PC-9 (cell line): ENCODE data around the gene ELFN1. TPM values are rescaled to one million over a fixed set of nuclear protein-coding genes. Genes with fewer than 3 reads are reported as not detected.
A peak's percentile ranks its signal among the peaks of the same experiment; 100 is the strongest.

Experiments used
- BruUV-seq: library from RNA; stranded (reverse); fragments of 400-500 nt; replicated peaks from 2 replicates; lab custom pipeline; 2021; lab: Mats Ljungman, UMichigan
- CTCF ChIA-PET: fragments of 300-600 bp; sonication (Branson Sonifier 250); formaldehyde crosslinking; loops from one replicate; lab custom pipeline; 2022; ENCODE audit warnings: antibody characterized with exemption; lab: Charles Lee
- POLR2A ChIA-PET: fragments of 300-600 bp; sonication (Branson Sonifier 250); formaldehyde crosslinking; loops from one replicate; lab custom pipeline; 2022; ENCODE audit warnings: antibody characterized with exemption; ENCODE audit not compliant: unreplicated experiment; lab: Charles Lee
- DNase-seq, 2 experiments: peaks; one replicate each; pipeline versions ENCODE4 v3.0.0 to v3.0.0-alpha.2; 2015 to 2022; ENCODE audit warnings: mixed read lengths in 1 of 2
- H2AFZ ChIP-seq: fragments of 200-600 bp; sonication (generic); 2 replicates; pipeline ENCODE4 v1.8.1; 2017; ENCODE audit warnings: antibody characterized with exemption
- H3F3A ChIP-seq: fragments of 200-600 bp; sonication (generic); 2 replicates; pipeline ENCODE4 v1.8.1; 2017; ENCODE audit warnings: antibody characterized with exemption, mild to moderate bottlenecking, low read depth; ENCODE audit not compliant: insufficient read depth
- H3K27ac ChIP-seq: fragments of 200-600 bp; sonication (generic); 2 replicates; pipeline ENCODE4 v1.6.1; 2016; ENCODE audit warnings: mixed run types
- H3K27me3 ChIP-seq: fragments of 200-600 bp; sonication (generic); 2 replicates; pipeline ENCODE4 v1.6.1; 2016; ENCODE audit warnings: low read depth, mixed run types; ENCODE audit not compliant: insufficient read depth
- H3K36me3 ChIP-seq: fragments of 200-600 bp; sonication (generic); 2 replicates; pipeline ENCODE4 v1.6.1; 2016; ENCODE audit warnings: low read depth, mixed run types
- H3K4me1 ChIP-seq: fragments of 200-600 bp; sonication (generic); replicated peaks from 2 replicates; pipeline ENCODE4 v1.6.1; 2016; ENCODE audit warnings: mixed run types; ENCODE audit not compliant: insufficient read depth
- H3K4me2 ChIP-seq: fragments of 200-600 bp; sonication (generic); 2 replicates; pipeline ENCODE4 v1.6.1; 2017; ENCODE audit warnings: mixed run types
- H3K4me3 ChIP-seq: fragments of 200-600 bp; sonication (generic); 2 replicates; pipeline ENCODE4 v1.6.1; 2016; ENCODE audit warnings: mixed run types
- H3K79me2 ChIP-seq: fragments of 200-600 bp; sonication (generic); 2 replicates; pipeline ENCODE4 v1.6.1; 2017; ENCODE audit warnings: low read depth, mixed run types
- H3K9me2 ChIP-seq: fragments of 200-600 bp; sonication (generic); 2 replicates; pipeline ENCODE4 v1.8.1; 2017; ENCODE audit warnings: mild to moderate bottlenecking; ENCODE audit not compliant: insufficient read depth
- H3K9me3 ChIP-seq: fragments of 200-600 bp; sonication (generic); 2 replicates; pipeline ENCODE4 v1.8.1; 2016; ENCODE audit warnings: low read depth; ENCODE audit not compliant: insufficient read depth
- H4K20me1 ChIP-seq: fragments of 200-600 bp; sonication (generic); 2 replicates; pipeline ENCODE4 v1.8.1; 2017; ENCODE audit not compliant: insufficient read depth
- EZH2 ChIP-seq: fragments of 200-600 bp; sonication (generic); IDR thresholded peaks from 2 replicates; pipeline ENCODE4 v1.8.0; 2017; ENCODE audit warnings: antibody characterized with exemption, low read depth
- intact Hi-C: fragments of 100-400 bp; cut with micrococcal nuclease; formaldehyde crosslinking; loops from one replicate; pipeline ENCODE4 v1.10.0; 2022; ENCODE audit not compliant: unreplicated experiment
- total RNA-seq: library from RNA; stranded (reverse); gene quantifications from 2 replicates; pipeline ENCODE4 v1.2.3, GENCODE V29; 2021
- TF ChIP-seq, protein P1 (sequence below): fragments of 200-600 bp; sonication (generic); conservative IDR thresholded peaks from 2 replicates; pipeline ENCODE4 v1.6.1; 2017; ENCODE audit warnings: mixed run types, antibody characterized with exemption, mild to moderate bottlenecking, moderate library complexity

ELFN1 gene
- total RNA-seq, 1 experiment from 2014 or later: 0.09 TPM

DNA sequence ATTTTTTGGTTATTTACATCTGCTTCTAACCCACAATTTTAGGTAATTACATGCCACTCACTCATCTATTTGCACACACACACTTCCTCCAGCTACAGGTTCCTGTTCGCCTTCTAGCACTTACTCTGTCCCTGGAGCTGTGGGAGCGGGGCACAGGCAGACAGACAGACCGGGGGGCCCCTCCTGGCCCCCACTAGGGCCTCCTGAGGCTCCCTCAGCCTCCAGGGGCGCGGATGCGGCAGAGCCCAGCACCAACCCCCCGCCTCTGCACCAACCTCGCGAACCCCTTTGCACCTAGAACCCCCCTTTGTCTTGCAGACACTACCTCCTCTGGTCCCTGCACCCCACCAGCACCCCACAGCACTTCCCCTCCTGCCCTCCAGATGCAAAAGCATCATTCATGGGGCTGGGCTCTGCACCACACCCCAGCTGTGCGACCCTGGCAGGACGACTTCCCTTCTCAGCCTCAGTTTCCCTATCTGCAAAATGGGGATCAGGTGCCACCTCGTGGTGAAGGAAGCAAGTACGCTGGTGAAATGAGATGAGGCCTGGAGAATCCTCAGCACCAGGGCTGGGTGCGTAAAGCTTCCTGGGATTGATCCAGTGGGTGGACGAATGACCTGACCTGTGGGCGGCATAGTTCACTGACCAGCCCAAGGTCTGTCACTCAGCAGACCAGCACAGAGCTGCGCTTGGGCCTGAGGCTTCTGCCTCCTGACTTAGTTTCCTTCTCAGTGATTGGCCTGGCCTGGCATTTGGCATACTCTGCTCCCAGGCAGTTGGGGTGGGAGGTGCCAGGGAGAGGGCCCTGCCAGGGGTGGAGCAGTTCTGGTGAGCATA lies 37.9 kb downstream of the ELFN1 start:
- Histone ChIP-seq H4K20me1 (no peaks in the 10 kb centered on the region), H3K9me3 (peaks cover 11% of the 10 kb centered on the region), H3K4me3 (no peak overlapping the region), H3K36me3 (no peaks in the 10 kb centered on the region), H3K27me3 (peaks cover 84% of the 10 kb centered on the region), H2AFZ (no peak overlapping the region), H3K4me1 (no peaks in the 10 kb centered on the region), H3K9me2 (no peaks in the 10 kb centered on the region), H3K4me2 (no peak overlapping the region), H3F3A (no peaks in the 10 kb centered on the region), H3K27ac (no peak overlapping the region), H3K79me2 (no peaks in the 10 kb centered on the region)
- POLR2A ChIA-PET: no interaction called here
- no peak for DNase-seq
- CTCF ChIA-PET: no interaction called here
- intact Hi-C loops: no loop called here
- TF ChIP-seq, protein P1, sequence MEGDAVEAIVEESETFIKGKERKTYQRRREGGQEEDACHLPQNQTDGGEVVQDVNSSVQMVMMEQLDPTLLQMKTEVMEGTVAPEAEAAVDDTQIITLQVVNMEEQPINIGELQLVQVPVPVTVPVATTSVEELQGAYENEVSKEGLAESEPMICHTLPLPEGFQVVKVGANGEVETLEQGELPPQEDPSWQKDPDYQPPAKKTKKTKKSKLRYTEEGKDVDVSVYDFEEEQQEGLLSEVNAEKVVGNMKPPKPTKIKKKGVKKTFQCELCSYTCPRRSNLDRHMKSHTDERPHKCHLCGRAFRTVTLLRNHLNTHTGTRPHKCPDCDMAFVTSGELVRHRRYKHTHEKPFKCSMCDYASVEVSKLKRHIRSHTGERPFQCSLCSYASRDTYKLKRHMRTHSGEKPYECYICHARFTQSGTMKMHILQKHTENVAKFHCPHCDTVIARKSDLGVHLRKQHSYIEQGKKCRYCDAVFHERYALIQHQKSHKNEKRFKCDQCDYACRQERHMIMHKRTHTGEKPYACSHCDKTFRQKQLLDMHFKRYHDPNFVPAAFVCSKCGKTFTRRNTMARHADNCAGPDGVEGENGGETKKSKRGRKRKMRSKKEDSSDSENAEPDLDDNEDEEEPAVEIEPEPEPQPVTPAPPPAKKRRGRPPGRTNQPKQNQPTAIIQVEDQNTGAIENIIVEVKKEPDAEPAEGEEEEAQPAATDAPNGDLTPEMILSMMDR: peak; percentile 48; the same call in 1 of the 2 replicates
- TF ChIP-seq EZH2: no peak
- BruUV-seq: no TSS peak

DNA sequence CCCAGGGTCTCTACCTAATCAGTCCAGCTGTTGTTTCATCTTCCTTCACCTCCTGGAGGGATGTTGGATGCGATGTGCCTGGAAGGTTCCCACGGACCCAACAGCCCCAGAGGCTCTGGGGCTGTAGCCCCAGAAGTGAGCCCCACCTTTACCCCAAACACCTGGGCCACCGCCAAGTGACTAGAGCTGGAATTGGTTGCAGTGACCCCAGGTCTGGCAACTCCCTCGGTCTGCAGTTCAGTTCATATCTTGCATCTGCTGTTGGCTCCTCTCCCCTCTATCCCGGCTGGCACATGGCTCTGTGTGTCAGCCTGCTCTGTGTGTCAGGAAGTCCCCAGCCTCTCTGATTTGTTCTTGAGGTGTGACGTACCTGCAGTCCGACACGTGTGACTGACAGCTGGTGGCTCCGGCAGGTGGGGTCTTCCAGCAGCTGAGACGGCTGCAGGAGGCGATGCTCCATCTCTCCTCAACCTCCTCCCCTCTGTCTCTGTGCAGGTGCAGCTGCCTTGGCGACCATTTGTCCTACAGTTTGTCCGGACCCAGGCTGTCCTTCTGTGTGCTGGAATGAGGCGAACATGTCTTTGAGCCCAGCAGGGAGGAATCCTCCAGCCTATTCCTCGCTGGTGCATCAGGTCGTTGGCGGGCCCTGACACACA lies 38.6 kb downstream of the ELFN1 start:
- DNase-seq: no peak
- no peak overlapping the region for H3K27ac ChIP-seq
- H3K4me3 ChIP-seq: no peak overlapping the region
- H3K9me3 ChIP-seq: peaks cover 11% of the 10 kb centered on the region
- ChIA-PET POLR2A (no interaction called here), CTCF (no interaction called here)
- H2AFZ ChIP-seq: no peak overlapping the region
- no peaks in the 10 kb centered on the region for H3K36me3 ChIP-seq
- no peaks in the 10 kb centered on the region for H3K4me1 ChIP-seq
- intact Hi-C loops: no loop called here
- BruUV-seq: no TSS peak
- no peaks in the 10 kb centered on the region for H3K79me2 ChIP-seq
- H4K20me1 ChIP-seq: no peaks in the 10 kb centered on the region
- no peak overlapping the region for H3K4me2 ChIP-seq
- H3K27me3 ChIP-seq: peaks cover 82% of the 10 kb centered on the region
- TF ChIP-seq, protein P1: no peak
- TF ChIP-seq EZH2: no peak
- H3K9me2 ChIP-seq: no peaks in the 10 kb centered on the region
- no peaks in the 10 kb centered on the region for H3F3A ChIP-seq

DNA sequence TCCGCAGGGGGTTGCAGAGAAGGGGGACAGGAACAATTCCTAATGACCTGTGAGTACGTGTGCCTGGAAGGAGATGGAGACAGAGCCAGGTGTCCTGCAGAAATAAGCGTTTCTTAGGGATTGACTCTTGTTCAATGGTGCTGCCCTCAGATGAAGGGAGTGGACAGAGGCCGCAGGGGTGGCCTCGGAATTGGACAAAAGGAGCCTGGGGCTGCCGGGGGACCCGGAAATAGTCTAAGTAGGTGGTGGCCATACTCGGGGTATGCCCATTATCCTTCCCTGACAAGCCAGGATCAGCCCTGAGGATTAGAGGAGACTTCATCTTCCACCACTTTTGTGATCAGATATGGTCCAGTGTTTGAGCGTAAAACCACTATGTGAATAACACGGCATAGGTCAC lies 39.2 kb downstream of the ELFN1 start:
- intact Hi-C loops: no loop called here
- no peaks in the 10 kb centered on the region for H3F3A ChIP-seq
- no peak overlapping the region for H3K4me2 ChIP-seq
- POLR2A ChIA-PET: no interaction called here
- H3K27ac ChIP-seq: no peak overlapping the region
- CTCF ChIA-PET: no interaction called here
- H3K4me1 ChIP-seq: no peaks in the 10 kb centered on the region
- H3K9me3 ChIP-seq: peaks cover 11% of the 10 kb centered on the region
- no TSS peak for BruUV-seq
- H4K20me1 ChIP-seq: no peaks in the 10 kb centered on the region
- no peaks in the 10 kb centered on the region for H3K79me2 ChIP-seq
- no peak for DNase-seq
- no peak overlapping the region for H3K4me3 ChIP-seq
- TF ChIP-seq EZH2: no peak
- TF ChIP-seq, protein P1: no peak
- no peaks in the 10 kb centered on the region for H3K9me2 ChIP-seq
- H3K36me3 ChIP-seq: no peaks in the 10 kb centered on the region
- peaks cover 77% of the 10 kb centered on the region for H3K27me3 ChIP-seq
- H2AFZ ChIP-seq: no peak overlapping the region
